NCI-H1694 (cell line): ENCODE results near the gene PRDX2.

Source experiments
- DNase-seq: peaks from one replicate; lab custom pipeline; 2025; lab: John Stamatoyannopoulos, UW

The PRDX2 gene

GRCh38 chr19:12779162-12779993 is 22.2 kb downstream of the PRDX2 start:
- peak; percentile 29 for DNase-seq

- DNase-seq, result no peak
Observed at GRCh38 chr19:12778905-12779161, 22.8 kb downstream of the PRDX2 start.

- peak; percentile 84 for DNase-seq
Observed at GRCh38 chr19:12778017-12778904, 23.3 kb downstream of the PRDX2 start.

- DNase-seq, result peak; percentile 69
Observed at GRCh38 chr19:12777217-12778016, 24.2 kb downstream of the PRDX2 start.

DNA sequence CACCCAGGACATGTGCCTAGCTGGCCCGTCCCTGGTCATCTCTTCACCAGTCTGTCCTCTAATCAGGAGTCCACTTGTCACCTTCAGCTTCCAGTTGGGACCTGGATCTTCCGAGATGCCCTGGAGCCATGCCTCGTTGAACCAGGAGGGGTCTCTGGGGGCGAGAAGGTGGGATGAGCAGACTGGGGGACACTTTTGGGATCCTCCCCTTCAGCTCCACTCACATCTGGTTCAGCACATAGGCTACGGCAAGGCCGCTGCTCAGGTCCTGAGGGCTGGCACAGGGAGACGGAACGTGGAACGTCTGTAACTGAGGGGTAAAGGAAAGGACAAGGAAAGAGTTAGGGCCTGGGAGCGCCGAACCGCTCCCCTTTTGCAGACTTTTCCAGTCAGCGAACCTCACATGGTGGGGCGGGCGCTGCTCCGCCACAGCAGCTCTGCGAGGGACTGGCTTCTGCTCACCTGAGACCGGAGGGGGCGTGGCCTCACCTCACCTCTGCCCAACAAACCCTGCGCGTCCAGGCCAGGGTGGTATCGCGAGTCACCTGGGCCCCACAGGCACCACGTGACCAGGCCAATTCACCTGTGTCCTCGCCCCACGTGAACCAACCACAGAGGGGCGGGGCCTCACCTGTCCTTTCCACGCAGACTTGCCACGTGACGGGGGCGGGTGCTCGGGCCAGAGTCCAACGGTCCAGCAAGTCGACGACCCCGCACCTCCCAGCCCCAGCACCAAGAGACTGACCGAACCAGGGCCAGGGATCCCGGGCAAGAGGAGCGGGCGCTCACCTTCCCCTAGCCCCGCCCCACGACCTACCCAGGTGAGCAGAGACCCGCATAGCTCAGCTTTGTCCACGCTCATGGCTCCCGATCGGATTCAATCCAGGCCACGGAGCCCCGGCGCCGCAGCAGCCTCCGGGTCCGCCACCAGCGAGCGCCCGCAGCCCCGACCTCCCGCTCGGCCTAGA is 26.7 kb downstream of the PRDX2 start, which contains the start of gene HOOK2:
Gene HOOK2, minus strand, starts transcription at position 965 of the 968 bp plus-strand sequence. Its CDS starts 103 bp downstream, at position 862.
- no peak for DNase-seq

DNA sequence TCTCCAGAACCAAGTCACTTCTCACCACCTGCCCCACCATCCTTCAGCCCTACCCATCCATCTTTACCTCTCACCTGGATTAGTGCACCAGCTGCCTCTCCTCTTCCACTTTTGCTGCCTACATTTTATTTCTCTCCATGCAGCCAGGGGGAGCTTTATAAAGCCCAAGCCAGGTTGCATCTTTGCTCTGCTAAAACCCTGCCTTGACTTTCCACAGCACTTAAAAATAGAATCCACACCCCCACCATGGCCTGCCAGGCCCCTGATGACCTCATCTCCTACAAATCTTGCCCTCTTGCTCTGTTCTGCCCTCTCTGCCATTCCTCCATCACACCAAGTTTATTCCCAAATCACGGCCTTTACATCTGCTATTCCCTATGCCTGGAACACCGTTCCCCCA is 28.0 kb downstream of the PRDX2 start:
- DNase-seq, result no peak

GRCh38 chr19:12772323-12772722 is 29.3 kb downstream of the PRDX2 start:
- DNase-seq, result no peak

DNA sequence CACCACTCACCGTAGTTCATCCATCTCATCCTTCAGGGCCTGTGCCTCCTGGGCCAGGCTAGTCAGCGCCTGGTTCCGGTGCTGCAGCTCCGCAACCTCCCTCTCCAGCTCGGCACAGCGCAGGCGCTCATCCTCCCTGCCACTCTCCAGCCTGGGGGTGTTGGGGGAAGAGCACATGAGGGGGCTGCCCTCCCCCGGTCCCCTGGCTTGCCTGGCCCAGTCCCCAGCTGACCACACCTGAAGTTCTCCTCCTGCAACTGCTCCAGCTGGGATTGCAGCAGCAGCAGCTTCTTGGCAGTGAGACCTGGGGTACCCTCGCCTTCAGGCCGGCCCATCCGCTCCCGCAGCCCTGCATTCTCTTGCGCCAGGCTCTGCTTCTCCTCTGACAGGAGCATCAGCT is 30.7 kb downstream of the PRDX2 start:
- DNase-seq, result no peak

- no peak for DNase-seq
Observed at GRCh38 chr19:12769689-12770088, 31.9 kb downstream of the PRDX2 start.

GRCh38 chr19:12767666-12768065 is 33.9 kb downstream of the PRDX2 start:
- DNase-seq, result no peak

DNA sequence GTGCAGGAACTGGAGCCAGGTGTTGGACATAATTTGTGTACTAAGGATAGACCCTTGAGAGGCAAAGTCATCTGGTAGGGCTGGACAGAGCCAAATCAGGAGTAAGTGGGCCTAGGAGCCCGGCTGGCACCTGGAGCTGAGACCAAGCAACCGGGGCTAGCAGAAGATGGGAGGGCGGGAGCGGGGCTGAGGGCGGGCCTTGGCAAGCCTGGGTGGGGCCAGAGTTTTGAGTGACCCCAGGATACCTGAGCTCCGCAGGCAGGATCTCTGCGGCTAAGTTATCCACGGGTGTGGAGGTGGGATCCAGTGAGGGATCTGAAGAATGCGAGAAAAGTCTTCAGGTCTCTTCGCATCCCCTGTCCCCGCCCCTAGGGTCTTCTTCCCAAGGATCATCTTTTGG is 34.5 kb downstream of the PRDX2 start:
- no peak for DNase-seq

GRCh38 chr19:12766051-12766521 is 35.5 kb downstream of the PRDX2 start:
- DNase-seq, result peak; percentile 33

- no peak for DNase-seq
Observed at GRCh38 chr19:12764698-12765097, 36.9 kb downstream of the PRDX2 start.

DNA sequence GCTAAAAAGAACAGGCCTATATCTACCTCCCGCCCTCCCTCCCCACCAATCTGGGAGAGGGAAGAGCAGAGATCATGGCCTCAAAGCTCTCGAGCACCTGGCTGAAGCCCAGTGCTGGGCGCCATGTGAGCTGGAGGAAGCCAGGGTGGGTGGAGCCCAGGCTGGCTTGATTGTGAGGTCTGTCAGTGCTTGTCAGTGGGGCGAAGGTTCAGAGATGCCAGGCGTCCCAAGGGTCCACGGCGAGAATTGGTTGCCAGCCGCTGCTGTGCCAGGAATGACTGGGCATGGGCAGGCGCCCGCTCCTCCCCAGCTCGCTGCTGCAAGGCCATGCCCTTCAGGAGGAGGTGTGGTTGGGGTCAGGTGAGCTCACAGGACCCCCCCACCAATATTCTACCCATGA is 38.5 kb downstream of the PRDX2 start:
- no peak for DNase-seq

GRCh38 chr19:12759686-12760085 is 41.9 kb downstream of the PRDX2 start:
- no peak for DNase-seq

DNA sequence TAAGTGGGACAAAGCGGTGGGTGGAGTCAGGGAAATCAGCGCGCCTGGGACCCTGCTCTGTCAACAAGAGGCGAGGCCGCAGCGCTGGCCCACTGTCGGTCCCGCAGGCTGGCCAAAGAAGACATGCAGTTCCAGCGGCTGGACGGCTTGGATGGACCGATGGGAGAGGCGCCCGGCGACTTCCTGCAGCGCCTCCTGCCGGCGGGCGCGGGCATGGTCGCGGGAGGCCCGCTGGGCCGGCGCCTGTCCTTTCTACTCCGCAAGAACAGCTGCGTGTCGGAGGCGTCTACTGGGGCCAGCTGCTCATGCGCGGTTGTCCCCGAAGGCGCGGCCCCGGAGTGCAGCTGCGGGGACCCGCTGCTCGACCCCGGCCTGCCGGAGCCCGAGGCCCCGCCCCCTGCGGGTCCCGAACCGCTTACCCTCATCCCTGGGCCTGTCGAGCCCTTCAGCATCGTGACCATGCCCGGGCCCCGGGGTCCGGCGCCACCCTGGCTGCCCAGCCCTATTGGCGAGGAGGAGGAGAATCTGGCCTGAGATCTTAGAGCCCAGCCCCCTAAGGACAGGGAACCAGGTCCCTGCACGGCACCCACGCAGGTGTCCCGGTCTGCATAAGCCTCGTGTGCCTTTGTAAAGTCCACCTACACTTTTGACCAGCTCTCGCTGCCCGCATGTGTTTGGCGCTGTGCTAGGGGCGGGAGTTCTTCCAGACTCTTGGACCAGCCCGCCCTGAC is 43.9 kb downstream of the PRDX2 start:
- peak; percentile 6 for DNase-seq

GRCh38 chr19:12756150-12756883 is 45.3 kb downstream of the PRDX2 start:
- DNase-seq, result no peak

DNA sequence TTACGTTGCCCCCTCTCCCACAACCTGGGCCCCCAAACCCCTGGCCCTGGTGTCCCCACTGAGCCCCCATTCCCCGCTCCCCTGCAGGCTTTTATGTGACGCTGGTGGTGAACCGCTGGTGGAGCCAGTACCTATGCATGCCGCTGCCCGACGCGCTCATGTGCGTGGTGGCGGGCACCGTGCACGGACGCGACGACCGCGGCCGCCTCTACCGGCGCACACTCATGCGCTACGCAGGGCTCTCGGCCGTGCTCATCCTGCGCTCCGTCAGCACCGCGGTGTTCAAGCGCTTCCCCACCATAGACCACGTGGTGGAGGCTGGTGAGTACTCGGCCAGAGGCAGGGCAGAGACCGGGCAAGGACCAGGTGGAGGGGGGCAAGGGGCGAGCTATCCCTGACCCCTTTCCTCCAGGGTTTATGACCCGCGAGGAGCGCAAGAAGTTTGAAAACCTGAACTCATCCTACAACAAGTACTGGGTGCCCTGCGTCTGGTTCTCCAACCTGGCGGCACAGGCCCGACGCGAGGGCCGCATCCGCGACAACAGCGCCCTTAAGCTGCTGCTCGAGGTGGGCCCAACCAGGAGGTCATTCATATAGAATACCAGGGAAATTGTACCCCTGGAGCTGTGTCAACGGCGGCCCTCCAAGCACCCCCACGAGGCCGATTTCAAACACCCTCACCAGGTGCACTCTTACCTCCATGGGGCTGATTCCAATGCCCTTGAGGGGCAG is 47.0 kb downstream of the PRDX2 start:
- DNase-seq, result no peak
